ENCODE results near the gene NPTXR. TPM values are rescaled to one million over a fixed set of nuclear protein-coding genes. Genes with fewer than 3 reads are reported as not detected.

Gene NPTXR
- total RNA-seq, 2 experiments from 2014 or later: 0.08 TPM; not detected in 1

DNA sequence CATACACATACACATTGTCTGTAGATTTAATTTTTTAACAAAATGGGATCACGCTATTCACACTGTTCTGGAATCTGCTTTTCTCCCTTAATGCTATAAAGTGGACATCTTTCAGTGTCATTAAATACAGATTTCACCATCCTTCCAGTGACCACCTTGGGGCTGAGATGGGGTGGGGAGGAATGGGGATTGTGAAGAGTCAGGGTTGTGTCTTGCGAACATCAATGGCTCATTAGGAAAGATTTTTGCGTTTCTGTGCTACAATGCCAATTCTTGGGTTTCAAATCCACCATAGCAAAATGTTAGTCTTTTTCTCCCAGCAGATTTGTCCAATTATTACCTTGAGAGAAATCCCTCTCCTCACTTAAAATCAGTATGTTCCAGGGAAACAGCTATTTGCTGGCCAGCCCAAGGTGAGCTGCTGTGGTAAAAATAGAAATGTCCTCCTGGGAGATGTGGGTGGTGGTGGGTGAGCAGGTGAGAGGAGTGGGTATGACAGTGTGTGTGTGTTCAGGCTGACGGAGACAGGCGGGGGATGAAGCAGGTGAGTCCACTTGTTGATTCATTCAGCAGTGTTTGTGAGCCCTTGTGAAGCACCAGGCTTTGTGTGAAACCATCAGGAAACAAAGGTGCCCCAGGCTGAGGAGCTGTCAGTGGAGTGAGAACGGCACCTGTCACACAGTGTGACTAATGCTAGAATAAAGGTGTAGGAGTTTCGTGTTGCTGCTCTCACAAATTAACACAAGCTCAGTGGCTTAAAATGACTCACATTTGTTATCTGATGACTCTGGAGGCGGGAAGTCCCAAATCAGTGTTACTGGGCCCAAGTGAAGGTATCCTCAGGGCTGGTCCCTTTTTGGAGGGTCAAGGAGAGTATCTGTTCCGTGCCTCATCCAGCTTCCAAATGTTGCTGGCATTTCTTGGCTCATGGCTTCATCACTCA, 29.9 kb upstream of the NPTXR start:
- no TSS peak for BruUV-seq (replicated peaks)
- TF ChIP-seq EZH2phosphoT487 (IDR thresholded peaks at IDR 0.05; ENCODE audit: borderline replicate concordance, low read depth, low read length): no peak
- TF ChIP-seq, protein P1, sequence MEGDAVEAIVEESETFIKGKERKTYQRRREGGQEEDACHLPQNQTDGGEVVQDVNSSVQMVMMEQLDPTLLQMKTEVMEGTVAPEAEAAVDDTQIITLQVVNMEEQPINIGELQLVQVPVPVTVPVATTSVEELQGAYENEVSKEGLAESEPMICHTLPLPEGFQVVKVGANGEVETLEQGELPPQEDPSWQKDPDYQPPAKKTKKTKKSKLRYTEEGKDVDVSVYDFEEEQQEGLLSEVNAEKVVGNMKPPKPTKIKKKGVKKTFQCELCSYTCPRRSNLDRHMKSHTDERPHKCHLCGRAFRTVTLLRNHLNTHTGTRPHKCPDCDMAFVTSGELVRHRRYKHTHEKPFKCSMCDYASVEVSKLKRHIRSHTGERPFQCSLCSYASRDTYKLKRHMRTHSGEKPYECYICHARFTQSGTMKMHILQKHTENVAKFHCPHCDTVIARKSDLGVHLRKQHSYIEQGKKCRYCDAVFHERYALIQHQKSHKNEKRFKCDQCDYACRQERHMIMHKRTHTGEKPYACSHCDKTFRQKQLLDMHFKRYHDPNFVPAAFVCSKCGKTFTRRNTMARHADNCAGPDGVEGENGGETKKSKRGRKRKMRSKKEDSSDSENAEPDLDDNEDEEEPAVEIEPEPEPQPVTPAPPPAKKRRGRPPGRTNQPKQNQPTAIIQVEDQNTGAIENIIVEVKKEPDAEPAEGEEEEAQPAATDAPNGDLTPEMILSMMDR (conservative IDR thresholded peaks at IDR 0.05; ENCODE audit: low read length): no peak
- Histone ChIP-seq H3K27ac (ENCODE audit: low read depth, low read length, poor library complexity, severe bottlenecking) (no peak overlapping the region), H4K20me1 (ENCODE audit: insufficient read depth, low read length) (peaks cover 9% of the 10 kb centered on the region), H3K36me3 (ENCODE audit: insufficient read depth, low read length) (peaks cover 15% of the 10 kb centered on the region), H3K4me2 (ENCODE audit: low read length) (peak overlapping the region; percentile 99), H3K4me3 (ENCODE audit: low read depth, low read length, poor library complexity, severe bottlenecking) (no peak overlapping the region), H3K9me2 (ENCODE audit: insufficient read depth, low read length) (no peaks in the 10 kb centered on the region), H3K79me2 (ENCODE audit: insufficient read depth, low read depth, low read length) (peaks cover 22% of the 10 kb centered on the region), H3K4me1 (ENCODE audit: insufficient read depth, low read length, poor library complexity, severe bottlenecking) (peaks cover 36% of the 10 kb centered on the region), H3K9me3 (ENCODE audit: low read length) (no peaks in the 10 kb centered on the region), H2AFZ (ENCODE audit: low read length) (peak overlapping the region; percentile 99; the same call in 1 of the 2 replicates)
- no peak for DNase-seq (ENCODE audit: low spot score)
- CTCF ChIA-PET (ENCODE audit: unreplicated experiment): no interaction called here
- POLR2A ChIA-PET: no interaction called here
- intact Hi-C loops (cut with micrococcal nuclease; ENCODE audit: unreplicated experiment): loop anchor here (5.0 kb wide), 1 partner anchor 444 kb away; the partner anchor contains the start of gene RPL3

DNA sequence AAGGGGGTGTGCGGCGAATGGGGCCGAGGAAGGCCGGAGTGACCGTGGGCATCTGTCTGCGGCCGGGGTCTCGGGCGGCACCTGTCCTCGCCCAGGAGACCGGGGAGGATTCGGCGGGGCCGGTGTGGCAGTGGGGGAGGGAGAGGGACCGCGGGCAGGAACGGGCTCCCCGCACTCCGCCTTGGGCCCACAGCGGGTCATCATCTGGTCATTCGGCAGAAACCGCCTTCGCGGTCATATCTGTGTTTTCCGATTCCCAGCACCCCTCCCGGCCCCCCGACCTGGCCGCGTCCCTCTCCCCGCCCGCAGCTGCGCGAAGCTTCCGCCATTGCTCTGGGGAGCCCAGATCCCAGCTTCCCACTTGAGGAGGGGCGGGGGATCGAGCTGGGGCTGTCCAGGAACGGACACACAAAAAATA, 29.0 kb upstream of the NPTXR start:
- no TSS peak for BruUV-seq (replicated peaks)
- H4K20me1 ChIP-seq (ENCODE audit: insufficient read depth, low read length): peaks cover 9% of the 10 kb centered on the region
- ChIA-PET CTCF (ENCODE audit: unreplicated experiment) (no interaction called here), POLR2A (no interaction called here)
- H3K9me3 ChIP-seq (ENCODE audit: low read length): no peaks in the 10 kb centered on the region
- intact Hi-C loops (cut with micrococcal nuclease; ENCODE audit: unreplicated experiment): loop anchor here (1.0 to 5.0 kb wide), 2 partner anchors 28 to 444 kb away; partner anchors contain the start of gene RPL3
- H3K4me1 ChIP-seq (ENCODE audit: insufficient read depth, low read length, poor library complexity, severe bottlenecking): peaks cover 41% of the 10 kb centered on the region
- peaks cover 24% of the 10 kb centered on the region for H3K36me3 ChIP-seq (ENCODE audit: insufficient read depth, low read length)
- peak overlapping the region; percentile 70 for H3K4me3 ChIP-seq (ENCODE audit: low read depth, low read length, poor library complexity, severe bottlenecking)
- TF ChIP-seq EZH2phosphoT487 (IDR thresholded peaks at IDR 0.05; ENCODE audit: borderline replicate concordance, low read depth, low read length): no peak
- TF ChIP-seq, protein P1 (conservative IDR thresholded peaks at IDR 0.05; ENCODE audit: low read length): no peak
- no peak for DNase-seq (ENCODE audit: low spot score)
- H3K27ac ChIP-seq (ENCODE audit: low read depth, low read length, poor library complexity, severe bottlenecking): peak overlapping the region; percentile 11
- peak overlapping the region; percentile 99 for H3K4me2 ChIP-seq (ENCODE audit: low read length)
- peaks cover 22% of the 10 kb centered on the region for H3K79me2 ChIP-seq (ENCODE audit: insufficient read depth, low read depth, low read length)
- peak overlapping the region; percentile 99 for H2AFZ ChIP-seq (ENCODE audit: low read length)
- no peaks in the 10 kb centered on the region for H3K9me2 ChIP-seq (ENCODE audit: insufficient read depth, low read length)

Measured in OCI-LY7 (cell line).